Keratinocyte (primary cell): ENCODE measurements around the gene MED9.

Experiments
- EZH2 ChIP-seq: IDR thresholded peaks from one replicate; pipeline ENCODE4 v1.6.1; 2012; ENCODE audit warnings: inconsistent platforms, mild to moderate bottlenecking, low read length, moderate library complexity
- TF ChIP-seq, protein P1 (sequence below), 3 experiments: IDR thresholded peaks in 1 of 3; conservative IDR thresholded peaks in 1 of 3; optimal IDR thresholded peaks in 1 of 3; 2 replicates in 2 of 3; 3 replicates in 1 of 3; pipeline versions ENCODE3 to v1.5.1; 2011; ENCODE audit warnings: low read length in 3 of 3, mild to moderate bottlenecking in 3 of 3, moderate library complexity in 2 of 3, control low read depth in 1 of 3, inconsistent platforms in 1 of 3; ENCODE audit not compliant: insufficient read depth in 2 of 3; ENCODE audit errors: extremely low read depth in 1 of 3

DNA sequence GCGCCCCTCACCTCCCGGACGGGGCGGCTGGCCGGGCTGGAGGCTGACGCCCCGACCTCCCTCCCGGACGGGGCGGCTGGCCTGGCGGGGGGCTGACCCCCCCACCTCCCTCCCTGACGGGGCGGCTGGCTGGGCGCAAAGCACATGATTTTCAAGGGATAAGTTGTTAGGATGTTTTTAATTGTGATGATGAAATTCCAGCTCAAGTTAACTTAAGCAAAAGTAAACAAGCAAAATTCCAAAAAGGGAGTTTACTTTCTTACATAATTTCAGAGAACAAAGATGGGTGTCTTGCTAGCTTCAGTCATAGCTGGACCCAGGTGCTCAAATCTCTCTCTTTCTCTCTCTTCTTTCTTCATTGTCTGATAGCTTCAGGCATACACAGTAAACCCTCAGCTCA, 33.6 kb upstream of the MED9 start:
- no peak for TF ChIP-seq EZH2
- TF ChIP-seq, protein P1, sequence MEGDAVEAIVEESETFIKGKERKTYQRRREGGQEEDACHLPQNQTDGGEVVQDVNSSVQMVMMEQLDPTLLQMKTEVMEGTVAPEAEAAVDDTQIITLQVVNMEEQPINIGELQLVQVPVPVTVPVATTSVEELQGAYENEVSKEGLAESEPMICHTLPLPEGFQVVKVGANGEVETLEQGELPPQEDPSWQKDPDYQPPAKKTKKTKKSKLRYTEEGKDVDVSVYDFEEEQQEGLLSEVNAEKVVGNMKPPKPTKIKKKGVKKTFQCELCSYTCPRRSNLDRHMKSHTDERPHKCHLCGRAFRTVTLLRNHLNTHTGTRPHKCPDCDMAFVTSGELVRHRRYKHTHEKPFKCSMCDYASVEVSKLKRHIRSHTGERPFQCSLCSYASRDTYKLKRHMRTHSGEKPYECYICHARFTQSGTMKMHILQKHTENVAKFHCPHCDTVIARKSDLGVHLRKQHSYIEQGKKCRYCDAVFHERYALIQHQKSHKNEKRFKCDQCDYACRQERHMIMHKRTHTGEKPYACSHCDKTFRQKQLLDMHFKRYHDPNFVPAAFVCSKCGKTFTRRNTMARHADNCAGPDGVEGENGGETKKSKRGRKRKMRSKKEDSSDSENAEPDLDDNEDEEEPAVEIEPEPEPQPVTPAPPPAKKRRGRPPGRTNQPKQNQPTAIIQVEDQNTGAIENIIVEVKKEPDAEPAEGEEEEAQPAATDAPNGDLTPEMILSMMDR (optimal IDR thresholded peaks at IDR 0.05 in 1 of 3, IDR thresholded peaks at IDR 0.05 in 1 of 3, conservative IDR thresholded peaks at IDR 0.05 in 1 of 3; ENCODE audit: extremely low read depth in 1 of 3, insufficient read depth in 2 of 3, low read length in 3 of 3): no peak
